PFSK-1 (cell line): Measurements from ENCODE around the gene ABCA1.

ENCODE experiments used
- POLR2AphosphoS5 ChIP-seq: IDR thresholded peaks from 2 replicates; pipeline ENCODE4 v1.6.1; 2012; ENCODE audit warnings: low read depth, mild to moderate bottlenecking, control low read depth, low read length, moderate library complexity
- TF ChIP-seq, protein P1 (sequence below), 2 experiments: IDR thresholded peaks; 2 replicates each; pipeline versions ENCODE4 v1.6.1 to v1.8.0; 2011 to 2012; ENCODE audit warnings: low read depth in 2 of 2, low read length in 2 of 2, control low read depth in 1 of 2, inconsistent platforms in 1 of 2, mild to moderate bottlenecking in 1 of 2, moderate library complexity in 1 of 2; ENCODE audit not compliant: insufficient read depth in 1 of 2

DNA sequence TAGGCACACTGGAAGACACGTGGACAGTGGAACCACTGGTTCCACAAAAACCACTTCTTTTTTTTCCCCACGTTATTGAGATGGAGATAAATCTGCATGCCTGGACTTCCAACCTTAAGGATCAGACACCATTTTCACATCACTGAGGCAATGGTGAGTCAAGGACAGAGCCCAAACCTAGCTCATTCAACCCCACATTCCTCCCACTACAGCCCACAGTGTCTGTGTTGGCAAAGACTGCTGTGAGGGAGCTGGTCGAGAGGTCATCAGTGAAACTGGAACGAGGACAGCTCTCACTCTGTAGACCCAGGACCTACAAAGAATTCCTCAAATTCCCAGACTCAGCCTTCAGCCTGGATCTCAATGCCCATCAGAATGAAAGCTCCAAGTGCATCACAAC, 74.8 kb downstream of the ABCA1 start:
- TF ChIP-seq POLR2AphosphoS5: no peak
- TF ChIP-seq, protein P1, sequence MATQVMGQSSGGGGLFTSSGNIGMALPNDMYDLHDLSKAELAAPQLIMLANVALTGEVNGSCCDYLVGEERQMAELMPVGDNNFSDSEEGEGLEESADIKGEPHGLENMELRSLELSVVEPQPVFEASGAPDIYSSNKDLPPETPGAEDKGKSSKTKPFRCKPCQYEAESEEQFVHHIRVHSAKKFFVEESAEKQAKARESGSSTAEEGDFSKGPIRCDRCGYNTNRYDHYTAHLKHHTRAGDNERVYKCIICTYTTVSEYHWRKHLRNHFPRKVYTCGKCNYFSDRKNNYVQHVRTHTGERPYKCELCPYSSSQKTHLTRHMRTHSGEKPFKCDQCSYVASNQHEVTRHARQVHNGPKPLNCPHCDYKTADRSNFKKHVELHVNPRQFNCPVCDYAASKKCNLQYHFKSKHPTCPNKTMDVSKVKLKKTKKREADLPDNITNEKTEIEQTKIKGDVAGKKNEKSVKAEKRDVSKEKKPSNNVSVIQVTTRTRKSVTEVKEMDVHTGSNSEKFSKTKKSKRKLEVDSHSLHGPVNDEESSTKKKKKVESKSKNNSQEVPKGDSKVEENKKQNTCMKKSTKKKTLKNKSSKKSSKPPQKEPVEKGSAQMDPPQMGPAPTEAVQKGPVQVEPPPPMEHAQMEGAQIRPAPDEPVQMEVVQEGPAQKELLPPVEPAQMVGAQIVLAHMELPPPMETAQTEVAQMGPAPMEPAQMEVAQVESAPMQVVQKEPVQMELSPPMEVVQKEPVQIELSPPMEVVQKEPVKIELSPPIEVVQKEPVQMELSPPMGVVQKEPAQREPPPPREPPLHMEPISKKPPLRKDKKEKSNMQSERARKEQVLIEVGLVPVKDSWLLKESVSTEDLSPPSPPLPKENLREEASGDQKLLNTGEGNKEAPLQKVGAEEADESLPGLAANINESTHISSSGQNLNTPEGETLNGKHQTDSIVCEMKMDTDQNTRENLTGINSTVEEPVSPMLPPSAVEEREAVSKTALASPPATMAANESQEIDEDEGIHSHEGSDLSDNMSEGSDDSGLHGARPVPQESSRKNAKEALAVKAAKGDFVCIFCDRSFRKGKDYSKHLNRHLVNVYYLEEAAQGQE (IDR thresholded peaks at IDR 0.05; ENCODE audit: insufficient read depth in 1 of 2, low read depth in 2 of 2, low read length in 2 of 2): no peak
